Activated T-cell treated with anti-CD3 and anti-CD28 coated beads for 48 hours (primary cell): ENCODE results near the gene IGSF3.

Experiments
- DNase-seq: peaks from one replicate; pipeline ENCODE4 v3.0.0-alpha.2; 2020; ENCODE audit warnings: low read depth

The IGSF3 gene

GRCh38 chr1:116557323-116557878 is 110.1 kb downstream of the IGSF3 start:
- DNase-seq = no peak

GRCh38 chr1:116556289-116557006 is 111.1 kb downstream of the IGSF3 start:
- peak; percentile 71 for DNase-seq

- DNase-seq = no peak
These were observed 112.6 kb downstream of the IGSF3 start for GRCh38 chr1:116554924-116555323.

GRCh38 chr1:116553386-116554115 is 114.0 kb downstream of the IGSF3 start:
- DNase-seq = no peak

GRCh38 chr1:116546354-116546977 is 121.1 kb downstream of the IGSF3 start:
- no peak for DNase-seq

GRCh38 chr1:116545359-116545705 is 122.2 kb downstream of the IGSF3 start:
- no peak for DNase-seq

- DNase-seq = no peak
These were observed 122.8 kb downstream of the IGSF3 start for GRCh38 chr1:116544588-116545358.

- no peak for DNase-seq
These were observed 127.4 kb downstream of the IGSF3 start for GRCh38 chr1:116540088-116540487.

- no peak for DNase-seq
These were observed 129.0 kb downstream of the IGSF3 start for GRCh38 chr1:116538544-116538943.

- DNase-seq = no peak
These were observed 129.6 kb downstream of the IGSF3 start for GRCh38 chr1:116537898-116538297.

- no peak for DNase-seq
These were observed 130.3 kb downstream of the IGSF3 start for GRCh38 chr1:116537040-116537831.

GRCh38 chr1:116534014-116534739 is 133.4 kb downstream of the IGSF3 start:
- no peak for DNase-seq

- DNase-seq = no peak
These were observed 134.1 kb downstream of the IGSF3 start for GRCh38 chr1:116533429-116533820.

- no peak for DNase-seq
These were observed 134.7 kb downstream of the IGSF3 start for GRCh38 chr1:116532671-116533428.

GRCh38 chr1:116531917-116532316 is 135.6 kb downstream of the IGSF3 start:
- DNase-seq = no peak

- no peak for DNase-seq
These were observed 137.9 kb downstream of the IGSF3 start for GRCh38 chr1:116529681-116530080.

- DNase-seq = no peak
These were observed 138.3 kb downstream of the IGSF3 start for GRCh38 chr1:116529199-116529631.

- no peak for DNase-seq
These were observed 139.0 kb downstream of the IGSF3 start for GRCh38 chr1:116528329-116529083.

GRCh38 chr1:116525440-116525839 is 142.1 kb downstream of the IGSF3 start:
- no peak for DNase-seq
